ENCODE data around the gene LYRM9.

- TF ChIP-seq YY1 (IDR thresholded peaks at IDR 0.05; ENCODE audit: low read depth, low read length) (no peak), POLR2AphosphoS5 (IDR thresholded peaks at IDR 0.05; ENCODE audit: low read depth, low read length) (no peak), ATF2 (IDR thresholded peaks at IDR 0.05; ENCODE audit: low read length) (no peak), CTCF (IDR thresholded peaks at IDR 0.05; ENCODE audit: control extremely low read depth in 1 of 3, insufficient read depth in 1 of 3, low read depth in 1 of 3, low read length in 3 of 3) (no peak), RFX5 (IDR thresholded peaks at IDR 0.05; ENCODE audit: borderline replicate concordance, low read depth, low read length) (no peak), SIRT6 (IDR thresholded peaks at IDR 0.05; ENCODE audit: low read length) (no peak)
Observed at GRCh38 chr17:27853091-27853490, 40.1 kb downstream of the LYRM9 start.

Measured in H1 (cell line).